SK-N-SH (cell line): ENCODE data around the gene GRIP2. TPM values are rescaled to one million over a fixed set of nuclear protein-coding genes. Genes with fewer than 3 reads are reported as not detected.

Experiments used
- CTCF ChIA-PET: fragments of 300-600, 350-600 bp; formaldehyde crosslinking; extraction: SDS; loops from one replicate; lab custom pipeline; 2021; lab: Yijun Ruan, JAX
- POLR2A ChIA-PET: fragments of 350-600 bp; sonication (Branson Sonifier 250); formaldehyde crosslinking; extraction: SDS; loops from one replicate; lab custom pipeline; 2020; ENCODE audit warnings: antibody characterized with exemption, inconsistent platforms; lab: Yijun Ruan, JAX
- DNase-seq: peaks from one replicate; pipeline ENCODE4 v3.0.0; 2012
- H2AFZ ChIP-seq: fragments of 200-600 bp; sonication (generic); 2 replicates; pipeline ENCODE4 v1.8.1; 2016; ENCODE audit warnings: antibody characterized with exemption, mild to moderate bottlenecking, low read depth
- H3F3A ChIP-seq: fragments of 200-600 bp; sonication (generic); replicated peaks from 2 replicates; pipeline ENCODE3; 2016; ENCODE audit warnings: antibody characterized with exemption, mild to moderate bottlenecking; ENCODE audit not compliant: insufficient read depth
- H3K27ac ChIP-seq, 2 experiments: fragments of 200-500 bp in 1 of 2; fragments of 200-600 bp in 1 of 2; sonication (Bioruptor generic) in 1 of 2; sonication (generic), shearing (Covaris generic) in 1 of 2; 2 replicates each; pipeline versions ENCODE4 v1.5.1 to v1.6.1; 2014 to 2016; ENCODE audit warnings: low read depth in 2 of 2, inconsistent platforms in 1 of 2, low read length in 1 of 2, mild to moderate bottlenecking in 1 of 2, mixed read lengths in 1 of 2
- H3K27me3 ChIP-seq: fragments of 200-600 bp; sonication (generic), shearing (Covaris generic); 2 replicates; pipeline ENCODE4 v1.6.1; 2016; ENCODE audit warnings: mixed run types; ENCODE audit not compliant: insufficient read depth
- H3K36me3 ChIP-seq, 2 experiments: fragments of 200-500 bp in 1 of 2; fragments of 200-600 bp in 1 of 2; sonication (Bioruptor generic) in 1 of 2; sonication (generic) in 1 of 2; replicated peaks in 1 of 2; 2 replicates each; pipeline versions ENCODE3 to v1.5.1; 2014 to 2016; ENCODE audit warnings: low read length in 1 of 2, mild to moderate bottlenecking in 1 of 2; ENCODE audit not compliant: insufficient read depth in 2 of 2, control insufficient read depth in 1 of 2
- H3K4me1 ChIP-seq, 2 experiments: fragments of 200-500 bp in 1 of 2; fragments of 200-600 bp in 1 of 2; sonication (Bioruptor generic) in 1 of 2; sonication (generic), shearing (Covaris generic) in 1 of 2; 2 replicates each; pipeline versions ENCODE4 v1.5.1 to v1.6.1; 2014 to 2016; ENCODE audit warnings: low read depth in 1 of 2, low read length in 1 of 2, mixed run types in 1 of 2; ENCODE audit not compliant: insufficient read depth in 2 of 2, control insufficient read depth in 1 of 2
- H3K4me2 ChIP-seq: fragments of 200-600 bp; sonication (generic), shearing (Covaris generic); 2 replicates; pipeline ENCODE4 v1.6.1; 2017; ENCODE audit warnings: mixed run types
- H3K4me3 ChIP-seq, 2 experiments: fragments of 200-500 bp in 1 of 2; fragments of 200-600 bp in 1 of 2; sonication (Bioruptor generic) in 1 of 2; sonication (generic), shearing (Covaris generic) in 1 of 2; 2 replicates each; pipeline versions ENCODE4 v1.5.1 to v1.8.1; 2014 to 2016; ENCODE audit warnings: low read depth in 2 of 2, inconsistent platforms in 1 of 2, low read length in 1 of 2, mild to moderate bottlenecking in 1 of 2, mixed read lengths in 1 of 2, moderate library complexity in 1 of 2
- H3K79me2 ChIP-seq: fragments of 200-600 bp; sonication (generic); 2 replicates; pipeline ENCODE4 v1.8.1; 2017; ENCODE audit warnings: mild to moderate bottlenecking; ENCODE audit not compliant: insufficient read depth
- H3K9ac ChIP-seq: fragments of 200-600 bp; sonication (generic); 2 replicates; pipeline ENCODE4 v1.6.1; 2017; ENCODE audit warnings: mixed run types
- H3K9me2 ChIP-seq: fragments of 200-600 bp; sonication (generic); 2 replicates; pipeline ENCODE4 v1.6.1; 2017; ENCODE audit warnings: mixed run types
- H3K9me3 ChIP-seq: fragments of 200-600 bp; sonication (generic); 2 replicates; pipeline ENCODE4 v1.6.1; 2017; ENCODE audit warnings: mixed run types, mild to moderate bottlenecking, moderate library complexity
- H4K20me1 ChIP-seq: fragments of 200-600 bp; sonication (generic); 2 replicates; pipeline ENCODE4 v1.6.1; 2017; ENCODE audit warnings: mild to moderate bottlenecking, mixed run types; ENCODE audit not compliant: insufficient read depth
- CHD2 ChIP-seq: fragments of 150-350 bp; IDR thresholded peaks from 2 replicates; pipeline ENCODE4 v1.6.1; 2018; ENCODE audit warnings: low read length; ENCODE audit not compliant: partially characterized antibody
- CTCF ChIP-seq: fragments of 200-600 bp; sonication (generic); IDR thresholded peaks from 2 replicates; pipeline ENCODE4 v1.6.1; 2017; ENCODE audit warnings: antibody characterized with exemption, mild to moderate bottlenecking, moderate library complexity
- ELF1 ChIP-seq: IDR thresholded peaks from 2 replicates; pipeline ENCODE4 v1.4.0; 2012
- FOSL2 ChIP-seq: IDR thresholded peaks from 2 replicates; pipeline ENCODE4 v1.4.0; 2012; ENCODE audit warnings: low read depth, mild to moderate bottlenecking, moderate library complexity, borderline replicate concordance
- FOXM1 ChIP-seq: IDR thresholded peaks from 2 replicates; pipeline ENCODE4 v1.4.0; 2012; ENCODE audit warnings: low read depth, mild to moderate bottlenecking
- MEF2A ChIP-seq: IDR thresholded peaks from 2 replicates; pipeline ENCODE4 v1.4.0; 2012; ENCODE audit warnings: low read depth, borderline replicate concordance
- NRF1 ChIP-seq: IDR thresholded peaks from 2 replicates; pipeline ENCODE4 v1.6.1; 2012; ENCODE audit warnings: low read depth, mild to moderate bottlenecking, low read length
- RAD21 ChIP-seq: IDR thresholded peaks from 2 replicates; pipeline ENCODE4 v1.6.1; 2012; ENCODE audit warnings: mild to moderate bottlenecking, low read length
- REST ChIP-seq: IDR thresholded peaks from 2 replicates; pipeline ENCODE4 v1.6.1; 2012; ENCODE audit warnings: mild to moderate bottlenecking, low read depth, low read length, moderate library complexity
- RFX5 ChIP-seq: IDR thresholded peaks from 2 replicates; pipeline ENCODE4 v1.6.1; 2012; ENCODE audit warnings: mild to moderate bottlenecking, improper control_type of control experiment, low read length
- RXRA ChIP-seq: IDR thresholded peaks from 2 replicates; pipeline ENCODE4 v1.4.0; 2012; ENCODE audit warnings: low read depth, mild to moderate bottlenecking, borderline replicate concordance
- TCF12 ChIP-seq: IDR thresholded peaks from 2 replicates; pipeline ENCODE4 v1.4.0; 2012
- TEAD4 ChIP-seq: IDR thresholded peaks from 2 replicates; pipeline ENCODE4 v1.4.0; 2012; ENCODE audit warnings: mild to moderate bottlenecking, borderline replicate concordance; ENCODE audit not compliant: insufficient read depth
- USF1 ChIP-seq: IDR thresholded peaks from 2 replicates; pipeline ENCODE4 v1.4.0; 2012; ENCODE audit warnings: low read depth, borderline replicate concordance
- USF2 ChIP-seq: fragments of 150-350 bp; IDR thresholded peaks from 2 replicates; pipeline ENCODE4 v1.6.1; 2017; ENCODE audit warnings: antibody characterized with exemption, low read length, low read depth, borderline replicate concordance
- YY1 ChIP-seq: IDR thresholded peaks from 2 replicates; pipeline ENCODE4 v1.4.0; 2012; ENCODE audit warnings: low read depth, mild to moderate bottlenecking
- WGBS: methylation state at CpG from one replicate; pipeline ENCODE4 v1.1.6; 2017; ENCODE audit warnings: low lambda C conversion rate; 5-methylcytosine and 5-hydroxymethylcytosine counted together
- polyA plus RNA-seq, 3 experiments: library from polyadenylated mRNA; depleted of rRNA; stranded (reverse); fragments of >200 nt; gene quantifications; 2 replicates each; pipeline ENCODE4 v1.2.3, GENCODE V29; 2012
- TF ChIP-seq, protein P1 (sequence below): IDR thresholded peaks from 2 replicates; pipeline ENCODE4 v1.4.0; 2012; ENCODE audit warnings: low read depth
- TF ChIP-seq, protein P2 (sequence below): IDR thresholded peaks from 2 replicates; pipeline ENCODE4; 2012
- TF ChIP-seq, protein P3 (sequence below): fragments of 150-350 bp; IDR thresholded peaks from 2 replicates; pipeline ENCODE4 v1.6.1; 2016; ENCODE audit warnings: mild to moderate bottlenecking, low read depth, low read length

The GRIP2 gene
- polyA plus RNA-seq, 1 of the 3 experiments (the other 2 are of a cell fraction) = 0.15 TPM

GRCh38 chr3:14490831-14491230 lies 49.3 kb downstream of the GRIP2 start:
- Histone ChIP-seq H3K4me2 (no peak overlapping the region), H3K9me2 (no peaks in the 10 kb centered on the region), H3K79me2 (no peaks in the 10 kb centered on the region), H3K27ac (no peak overlapping the region), H3K4me3 (no peak overlapping the region), H3K36me3 (peaks cover 0 to 7% of the 10 kb centered on the region in 2 experiments), H3K4me1 (no peaks in the 10 kb centered on the region; a peak in 1 of 4 replicates), H3K27me3 (no peaks in the 10 kb centered on the region), H2AFZ (no peak overlapping the region), H3F3A (no peaks in the 10 kb centered on the region), H3K9ac (no peak overlapping the region), H3K9me3 (no peaks in the 10 kb centered on the region), H4K20me1 (0 out of 2 replicates have a peak, but pooled peaks cover 4% of the 10 kb centered on the region)
- TF ChIP-seq CHD2 (no peak), MEF2A (no peak), FOXM1 (no peak), YY1 (no peak), USF1 (no peak), TEAD4 (no peak), ELF1 (no peak), REST (no peak), TCF12 (no peak), RXRA (no peak), RFX5 (no peak), RAD21 (no peak), USF2 (no peak)
- POLR2A ChIA-PET = no interaction called here
- CTCF ChIA-PET = interaction anchor here (0.9 to 1.4 kb wide), 4 partner anchors 11 to 287 kb away, joined by 3 read pairs; no protein-coding TSS in a partner anchor
- DNase-seq = no peak
- 93% methylated on average over 2 of the region's 2 CpGs for WGBS

- POLR2A ChIA-PET = no interaction called here
- Histone ChIP-seq H3K79me2 (no peaks in the 10 kb centered on the region), H3K4me2 (no peak overlapping the region), H3K4me1 (no peaks in the 10 kb centered on the region; a peak in 1 of 4 replicates), H3K9me3 (no peaks in the 10 kb centered on the region), H3K9ac (no peak overlapping the region), H3K36me3 (peaks cover 0 to 10% of the 10 kb centered on the region in 2 experiments), H3F3A (no peaks in the 10 kb centered on the region), H3K27me3 (no peaks in the 10 kb centered on the region), H3K27ac (no peak overlapping the region), H2AFZ (no peak overlapping the region), H3K9me2 (no peaks in the 10 kb centered on the region), H3K4me3 (no peak overlapping the region), H4K20me1 (0 out of 2 replicates have a peak, but pooled peaks cover 4% of the 10 kb centered on the region)
- CTCF ChIA-PET = interaction anchor here (1.3 kb wide), 1 partner anchor 287 kb away, joined by 3 read pairs; no protein-coding TSS in a partner anchor
- 81% methylated on average over 4 of the region's 4 CpGs for WGBS
- DNase-seq = no peak
- TF ChIP-seq TCF12 (no peak), CTCF (no peak), NRF1 (no peak), FOSL2 (no peak)
- TF ChIP-seq, protein P1, sequence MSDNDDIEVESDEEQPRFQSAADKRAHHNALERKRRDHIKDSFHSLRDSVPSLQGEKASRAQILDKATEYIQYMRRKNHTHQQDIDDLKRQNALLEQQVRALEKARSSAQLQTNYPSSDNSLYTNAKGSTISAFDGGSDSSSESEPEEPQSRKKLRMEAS = no peak
- TF ChIP-seq, protein P2, sequence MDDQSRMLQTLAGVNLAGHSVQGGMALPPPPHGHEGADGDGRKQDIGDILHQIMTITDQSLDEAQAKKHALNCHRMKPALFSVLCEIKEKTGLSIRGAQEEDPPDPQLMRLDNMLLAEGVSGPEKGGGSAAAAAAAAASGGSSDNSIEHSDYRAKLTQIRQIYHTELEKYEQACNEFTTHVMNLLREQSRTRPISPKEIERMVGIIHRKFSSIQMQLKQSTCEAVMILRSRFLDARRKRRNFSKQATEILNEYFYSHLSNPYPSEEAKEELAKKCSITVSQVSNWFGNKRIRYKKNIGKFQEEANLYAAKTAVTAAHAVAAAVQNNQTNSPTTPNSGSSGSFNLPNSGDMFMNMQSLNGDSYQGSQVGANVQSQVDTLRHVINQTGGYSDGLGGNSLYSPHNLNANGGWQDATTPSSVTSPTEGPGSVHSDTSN = no peak
- TF ChIP-seq, protein P3, sequence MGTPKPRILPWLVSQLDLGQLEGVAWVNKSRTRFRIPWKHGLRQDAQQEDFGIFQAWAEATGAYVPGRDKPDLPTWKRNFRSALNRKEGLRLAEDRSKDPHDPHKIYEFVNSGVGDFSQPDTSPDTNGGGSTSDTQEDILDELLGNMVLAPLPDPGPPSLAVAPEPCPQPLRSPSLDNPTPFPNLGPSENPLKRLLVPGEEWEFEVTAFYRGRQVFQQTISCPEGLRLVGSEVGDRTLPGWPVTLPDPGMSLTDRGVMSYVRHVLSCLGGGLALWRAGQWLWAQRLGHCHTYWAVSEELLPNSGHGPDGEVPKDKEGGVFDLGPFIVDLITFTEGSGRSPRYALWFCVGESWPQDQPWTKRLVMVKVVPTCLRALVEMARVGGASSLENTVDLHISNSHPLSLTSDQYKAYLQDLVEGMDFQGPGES = no peak
Observed at GRCh38 chr3:14490255-14490654, 49.9 kb downstream of the GRIP2 start.
